OCI-LY7 (cell line): Measurements from ENCODE around the gene GPR89A. TPM values are rescaled to one million over a fixed set of nuclear protein-coding genes. Genes with fewer than 3 reads are reported as not detected.

ENCODE experiments used
- BruUV-seq: library from RNA; stranded (reverse); fragments of 400-500 nt; replicated peaks from 2 replicates; lab custom pipeline; 2021; lab: Mats Ljungman, UMichigan
- CTCF ChIA-PET: fragments of 300-600 bp; sonication (Branson Sonifier 250); formaldehyde crosslinking; loops from one replicate; lab custom pipeline; 2022; ENCODE audit warnings: antibody characterized with exemption; ENCODE audit not compliant: unreplicated experiment; lab: Charles Lee
- POLR2A ChIA-PET: fragments of 300-600 bp; sonication (Branson Sonifier 250); formaldehyde crosslinking; loops from one replicate; lab custom pipeline; 2022; ENCODE audit warnings: antibody characterized with exemption; lab: Charles Lee
- DNase-seq: peaks from one replicate; pipeline ENCODE4 v3.0.0-alpha.2; 2015; ENCODE audit warnings: low spot score
- H2AFZ ChIP-seq: fragments of 200-600 bp; sonication (generic), shearing (Covaris generic); 2 replicates; pipeline ENCODE4 v1.6.1; 2014; ENCODE audit warnings: mild to moderate bottlenecking, antibody characterized with exemption, low read length, moderate library complexity
- H3K27ac ChIP-seq: fragments of 200-600 bp; sonication (generic); 2 replicates; pipeline ENCODE4 v1.5.1; 2014; ENCODE audit warnings: mixed run types, low read depth, mild to moderate bottlenecking, moderate library complexity, low read length, inconsistent platforms; ENCODE audit not compliant: poor library complexity, severe bottlenecking
- H3K36me3 ChIP-seq: fragments of 200-600 bp; sonication (generic); 2 replicates; pipeline ENCODE4 v1.6.1; 2014; ENCODE audit warnings: mild to moderate bottlenecking, antibody characterized with exemption, low read length, moderate library complexity, mixed read lengths; ENCODE audit not compliant: insufficient read depth
- H3K4me1 ChIP-seq: fragments of 200-600 bp; sonication (generic); 2 replicates; pipeline ENCODE4 v1.5.1; 2014; ENCODE audit warnings: mild to moderate bottlenecking, low read length; ENCODE audit not compliant: insufficient read depth, poor library complexity, severe bottlenecking
- H3K4me2 ChIP-seq: fragments of 200-600 bp; sonication (generic); 2 replicates; pipeline ENCODE4 v1.6.1; 2014; ENCODE audit warnings: mild to moderate bottlenecking, low read length
- H3K4me3 ChIP-seq: fragments of 200-600 bp; sonication (generic); 2 replicates; pipeline ENCODE4 v1.5.1; 2014; ENCODE audit warnings: mild to moderate bottlenecking, low read depth, low read length; ENCODE audit not compliant: poor library complexity, severe bottlenecking
- H3K79me2 ChIP-seq: fragments of 200-600 bp; sonication (generic); 2 replicates; pipeline ENCODE4 v1.6.1; 2016; ENCODE audit warnings: low read depth, mild to moderate bottlenecking, low read length, moderate library complexity, mixed read lengths; ENCODE audit not compliant: insufficient read depth
- H3K9me2 ChIP-seq: fragments of 200-600 bp; sonication (generic); 2 replicates; pipeline ENCODE4 v1.6.1; 2016; ENCODE audit warnings: mild to moderate bottlenecking, low read length, mixed read lengths; ENCODE audit not compliant: insufficient read depth
- H3K9me3 ChIP-seq: fragments of 200-600 bp; sonication (generic); 2 replicates; pipeline ENCODE4 v1.6.1; 2014; ENCODE audit warnings: mild to moderate bottlenecking, mixed run types, low read length, mixed read lengths
- H4K20me1 ChIP-seq: fragments of 200-600 bp; sonication (generic); 2 replicates; pipeline ENCODE4 v1.6.1; 2014; ENCODE audit warnings: mild to moderate bottlenecking, antibody characterized with exemption, low read length, moderate library complexity, mixed read lengths; ENCODE audit not compliant: insufficient read depth
- CTCF ChIP-seq: fragments of 200-600 bp; sonication (generic); conservative IDR thresholded peaks from 2 replicates; pipeline ENCODE4 v1.5.1; 2014; ENCODE audit warnings: mild to moderate bottlenecking, antibody characterized with exemption, low read length, moderate library complexity, mixed read lengths
- EZH2phosphoT487 ChIP-seq: fragments of 200-600 bp; sonication (generic); IDR thresholded peaks from 2 replicates; pipeline ENCODE4 v1.6.1; 2018; ENCODE audit warnings: low read depth, borderline replicate concordance, mild to moderate bottlenecking, mixed run types, antibody characterized with exemption, low read length, moderate library complexity, mixed read lengths
- intact Hi-C: fragments of 100-400 bp; cut with micrococcal nuclease; formaldehyde crosslinking; loops from one replicate; pipeline ENCODE4 v1.10.0; 2022; ENCODE audit not compliant: unreplicated experiment
- total RNA-seq, 2 experiments: library from RNA; depleted of rRNA in 1 of 2; stranded (reverse); fragments of >200 nt in 1 of 2; shearing (Covaris generic) in 1 of 2; gene quantifications; 2 replicates each; pipeline ENCODE4 v1.2.3, GENCODE V29; 2014 to 2022

The GPR89A gene
- total RNA-seq, 2 experiments from 2014 or later = 31.7 to 36.4 TPM

- BruUV-seq = no TSS peak
Measured at GRCh38 chr1:145690587-145691558, 83.1 kb downstream of the GPR89A start.

GRCh38 chr1:145692785-145693443, 85.1 kb downstream of the GPR89A start:
- intact Hi-C loops = no loop called here
- H3K27ac ChIP-seq = no peak overlapping the region

More at GRCh38 chr1:145690587-145691558, 83.1 kb downstream of the GPR89A start:
- Histone ChIP-seq H3K36me3 (no peaks in the 10 kb centered on the region), H3K9me2 (no peaks in the 10 kb centered on the region), H3K4me2 (no peak overlapping the region), H4K20me1 (no peaks in the 10 kb centered on the region), H3K27ac (no peak overlapping the region), H2AFZ (no peak overlapping the region), H3K9me3 (no peaks in the 10 kb centered on the region), H3K4me1 (no peaks in the 10 kb centered on the region), H3K4me3 (no peak overlapping the region), H3K79me2 (no peaks in the 10 kb centered on the region)
- TF ChIP-seq CTCF = no peak
- no peak for TF ChIP-seq EZH2phosphoT487
- POLR2A ChIA-PET = interaction anchor here (1.8 kb wide), 1 partner anchor 12 kb away, joined by 5 read pairs; no protein-coding TSS in a partner anchor
- CTCF ChIA-PET = no interaction called here
- DNase-seq = no peak
- intact Hi-C loops = no loop called here

More at GRCh38 chr1:145692785-145693443, 85.1 kb downstream of the GPR89A start:
- Histone ChIP-seq H3K79me2 (no peaks in the 10 kb centered on the region), H2AFZ (no peak overlapping the region), H3K36me3 (no peaks in the 10 kb centered on the region), H3K9me2 (no peaks in the 10 kb centered on the region), H3K4me3 (no peak overlapping the region), H3K4me1 (no peaks in the 10 kb centered on the region), H3K9me3 (no peaks in the 10 kb centered on the region), H3K4me2 (no peak overlapping the region), H4K20me1 (no peaks in the 10 kb centered on the region)
- no peak for TF ChIP-seq CTCF
- TF ChIP-seq EZH2phosphoT487 = no peak
- ChIA-PET CTCF (no interaction called here), POLR2A (no interaction called here)
- no peak for DNase-seq
- BruUV-seq = no TSS peak
